ENCODE data around the gene PLCB1.

DNA sequence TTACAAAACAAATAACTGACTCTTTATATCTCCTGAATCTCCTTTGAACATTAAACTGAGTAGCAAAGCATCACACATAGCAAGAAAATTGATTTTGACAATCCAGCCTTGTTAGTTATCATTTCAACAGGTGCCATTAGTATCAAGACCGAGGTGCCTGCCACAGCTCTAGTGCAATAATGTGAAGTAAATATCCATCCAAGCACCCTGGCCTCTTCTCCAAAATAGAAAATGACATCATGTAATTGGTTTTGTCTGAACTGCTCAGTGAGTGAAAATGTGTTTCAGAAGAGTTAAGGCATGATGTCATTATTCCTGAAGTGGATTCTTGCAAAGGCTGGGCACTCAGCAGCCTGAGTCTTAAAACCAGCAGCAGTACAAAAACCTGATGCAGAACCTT is 341.4 kb downstream of the PLCB1 start:
- no peak for TF ChIP-seq EZH2 (IDR thresholded peaks at IDR 0.05)
- TF ChIP-seq POLR2AphosphoS5 (IDR thresholded peaks at IDR 0.05; ENCODE audit: borderline replicate concordance, low read depth, low read length), result no peak
- no peak for TF ChIP-seq FOXP2 (optimal IDR thresholded peaks at IDR 0.05; ENCODE audit: control extremely low read depth, extremely low read length, insufficient read depth)

All from SK-N-MC (cell line).